Thyroid gland (tissue), 4 donors: Measurements from ENCODE around the gene SLC13A4.

Experiments used
- POLR2A ChIP-seq, 2 donors: fragments of 450-650 bp; IDR thresholded peaks; one replicate each; pipeline ENCODE4 v1.6.1; 2017; ENCODE audit warnings: antibody characterized with exemption in 2 of 2, mild to moderate bottlenecking in 2 of 2, moderate library complexity in 1 of 2
- TF ChIP-seq, protein P1 (sequence below), 6 experiments: fragments of 200-600 bp in 3 of 6; fragments of 450-650 bp in 3 of 6; sonication (generic) in 3 of 6; IDR thresholded peaks; one replicate each; pipeline ENCODE4 v1.5.1; 2016 to 2019; ENCODE audit warnings: antibody characterized with exemption in 6 of 6, mild to moderate bottlenecking in 2 of 6, inconsistent platforms in 1 of 6, moderate library complexity in 1 of 6

DNA sequence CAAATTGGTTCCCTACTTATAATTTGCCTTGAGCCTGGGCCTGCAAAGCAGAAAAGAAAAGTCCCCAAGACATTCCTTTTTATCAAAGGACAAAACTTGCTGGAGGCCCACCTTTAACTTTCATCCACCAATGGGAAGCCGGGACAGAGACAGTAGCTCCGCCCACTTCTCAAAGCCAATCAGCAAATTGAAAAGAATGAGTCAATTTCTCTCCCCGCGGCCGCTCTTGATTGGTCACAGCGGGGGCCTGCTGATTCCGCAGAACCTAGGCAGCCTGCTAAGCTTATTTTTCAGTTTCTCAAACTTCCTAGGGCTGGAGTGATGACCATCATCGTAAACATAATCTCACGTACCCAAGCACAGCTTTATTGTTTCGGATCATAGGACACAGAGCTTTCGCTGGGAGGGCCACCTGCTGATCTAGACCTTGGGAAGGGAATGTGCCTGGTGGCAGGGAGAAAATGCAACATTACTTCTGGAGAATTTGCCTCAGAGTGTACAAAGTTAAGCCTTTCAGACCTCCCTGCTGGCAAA, at the start of gene SLC13A4:
- TF ChIP-seq POLR2A (IDR thresholded peaks at IDR 0.05) = no peak
- TF ChIP-seq, protein P1, sequence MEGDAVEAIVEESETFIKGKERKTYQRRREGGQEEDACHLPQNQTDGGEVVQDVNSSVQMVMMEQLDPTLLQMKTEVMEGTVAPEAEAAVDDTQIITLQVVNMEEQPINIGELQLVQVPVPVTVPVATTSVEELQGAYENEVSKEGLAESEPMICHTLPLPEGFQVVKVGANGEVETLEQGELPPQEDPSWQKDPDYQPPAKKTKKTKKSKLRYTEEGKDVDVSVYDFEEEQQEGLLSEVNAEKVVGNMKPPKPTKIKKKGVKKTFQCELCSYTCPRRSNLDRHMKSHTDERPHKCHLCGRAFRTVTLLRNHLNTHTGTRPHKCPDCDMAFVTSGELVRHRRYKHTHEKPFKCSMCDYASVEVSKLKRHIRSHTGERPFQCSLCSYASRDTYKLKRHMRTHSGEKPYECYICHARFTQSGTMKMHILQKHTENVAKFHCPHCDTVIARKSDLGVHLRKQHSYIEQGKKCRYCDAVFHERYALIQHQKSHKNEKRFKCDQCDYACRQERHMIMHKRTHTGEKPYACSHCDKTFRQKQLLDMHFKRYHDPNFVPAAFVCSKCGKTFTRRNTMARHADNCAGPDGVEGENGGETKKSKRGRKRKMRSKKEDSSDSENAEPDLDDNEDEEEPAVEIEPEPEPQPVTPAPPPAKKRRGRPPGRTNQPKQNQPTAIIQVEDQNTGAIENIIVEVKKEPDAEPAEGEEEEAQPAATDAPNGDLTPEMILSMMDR (IDR thresholded peaks at IDR 0.05) = no peak
